Measurements from ENCODE around the gene DNPH1.

DNPH1 gene

DNA sequence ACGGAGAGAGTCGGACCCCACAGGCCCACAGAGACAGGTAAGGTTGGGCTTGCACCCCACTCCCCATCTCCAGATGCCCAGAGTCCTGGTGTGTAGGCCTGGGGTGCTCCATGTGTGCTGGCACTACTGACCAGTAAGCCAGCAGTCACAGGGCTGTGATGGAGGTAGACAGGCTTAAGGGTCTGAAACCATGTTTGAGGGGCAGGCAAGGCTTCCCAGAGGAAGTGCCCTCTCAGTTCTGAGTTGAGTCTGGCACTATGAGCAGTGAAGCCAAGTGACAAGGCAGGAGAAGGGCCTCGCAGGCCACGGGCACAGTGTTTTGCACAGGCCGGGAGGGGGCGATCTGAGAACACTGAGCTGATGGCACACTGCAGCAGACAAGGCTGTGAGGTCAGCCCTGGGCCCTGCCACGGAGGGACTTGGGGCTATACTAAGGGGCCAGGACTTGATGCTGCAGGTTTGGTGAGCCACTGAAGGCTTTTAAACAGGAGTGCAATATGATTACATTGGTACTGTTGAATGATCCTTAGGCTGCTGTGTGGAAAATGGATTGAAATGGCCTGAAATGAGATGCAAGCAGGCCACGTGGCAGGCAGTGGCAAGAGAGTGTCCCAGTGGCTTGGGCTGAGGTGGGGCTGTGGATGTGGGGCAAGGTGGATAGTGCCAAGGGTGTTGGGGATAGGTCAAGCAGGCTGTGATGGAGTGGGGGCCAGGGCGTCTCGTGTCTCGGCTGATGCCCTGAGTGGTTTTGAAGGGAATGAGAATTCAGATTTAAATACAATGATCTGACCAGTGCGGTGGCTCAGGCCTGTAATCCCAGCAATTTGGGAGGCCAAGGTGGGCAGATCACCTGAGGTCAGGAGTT lies 34.3 kb upstream of the DNPH1 start:
- peak; percentile 70 to 72 for DNase-seq

DNA sequence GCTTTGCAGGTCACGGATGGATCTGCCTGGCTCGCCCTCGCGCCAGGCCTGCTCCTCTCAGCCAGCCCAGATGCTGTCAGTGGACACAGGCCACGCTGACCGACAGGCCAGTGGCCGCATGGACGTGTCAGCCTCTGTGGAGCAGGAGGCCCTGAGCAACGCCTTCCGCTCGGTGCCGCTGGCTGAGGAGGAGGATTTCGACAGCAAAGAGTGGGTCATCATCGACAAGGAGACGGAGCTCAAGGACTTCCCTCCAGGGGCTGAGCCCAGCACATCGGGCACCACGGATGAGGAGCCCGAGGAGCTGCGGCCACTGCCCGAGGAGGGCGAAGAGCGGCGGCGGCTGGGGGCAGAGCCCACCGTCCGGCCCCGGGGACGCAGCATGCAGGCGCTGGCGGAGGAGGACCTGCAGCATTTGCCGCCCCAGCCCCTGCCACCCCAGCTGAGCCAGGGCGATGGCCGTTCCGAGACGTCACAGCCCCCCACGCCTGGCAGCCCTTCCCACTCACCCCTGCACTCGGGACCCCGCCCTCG lies 33.6 kb upstream of the DNPH1 start:
- no peak for DNase-seq

DNA sequence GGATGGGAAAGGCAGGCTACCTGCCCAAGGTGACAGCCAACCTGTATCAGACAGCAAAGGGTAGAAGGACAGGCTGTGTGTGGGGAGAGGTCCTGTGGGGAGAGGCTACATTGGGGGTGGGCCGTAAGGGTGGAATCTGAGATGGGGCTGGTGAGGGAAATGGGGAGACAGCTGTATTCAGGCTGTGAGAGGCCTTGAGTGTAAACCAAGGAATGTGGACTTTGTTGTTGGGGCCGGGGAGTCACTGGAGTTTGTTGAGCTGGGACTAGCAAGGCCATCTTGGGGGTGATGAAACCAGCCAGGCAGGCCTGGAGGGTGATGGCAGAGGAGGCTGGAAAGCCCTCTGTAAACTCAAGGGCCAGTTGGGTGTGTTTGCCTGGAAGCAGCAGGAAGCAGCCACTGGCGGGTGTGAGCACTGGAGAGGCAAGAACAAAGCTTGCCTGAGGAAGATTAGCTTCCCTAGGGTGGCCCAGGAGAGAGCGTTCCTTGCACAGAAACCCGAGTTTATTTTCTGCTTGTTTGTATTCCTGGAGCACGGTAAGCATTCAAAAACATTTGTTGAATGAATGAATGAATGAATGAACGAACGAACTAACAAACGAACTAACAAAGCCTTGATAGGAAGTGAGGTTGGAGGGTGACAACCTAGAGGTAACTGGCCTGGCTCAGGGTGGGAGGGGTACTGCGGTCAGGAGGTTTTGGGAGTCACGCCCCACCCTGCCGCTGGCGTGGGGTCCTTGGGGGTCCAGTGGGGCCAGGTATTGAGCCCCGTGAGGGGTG lies 32.9 kb upstream of the DNPH1 start:
- DNase-seq, result no peak

DNA sequence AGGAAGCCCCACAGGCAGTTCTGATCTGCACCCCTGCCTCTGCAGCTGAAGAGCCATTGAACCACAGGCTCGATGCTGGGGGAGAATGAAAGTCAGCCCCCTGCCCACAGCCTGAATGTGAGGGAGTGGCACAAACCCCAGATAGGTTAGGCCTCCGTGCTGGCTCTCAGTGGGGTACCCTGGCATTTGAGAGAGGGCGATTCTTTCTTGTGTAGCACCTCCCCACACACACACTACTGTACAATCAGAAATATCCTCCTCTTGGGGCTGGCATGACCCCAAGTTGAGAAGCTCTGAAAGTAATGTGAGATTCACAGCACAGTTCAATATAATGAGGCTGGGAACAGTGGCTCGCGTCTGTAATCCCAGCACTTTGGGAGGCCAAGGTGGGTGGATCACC lies 31.9 kb upstream of the DNPH1 start:
- DNase-seq, result no peak

DNA sequence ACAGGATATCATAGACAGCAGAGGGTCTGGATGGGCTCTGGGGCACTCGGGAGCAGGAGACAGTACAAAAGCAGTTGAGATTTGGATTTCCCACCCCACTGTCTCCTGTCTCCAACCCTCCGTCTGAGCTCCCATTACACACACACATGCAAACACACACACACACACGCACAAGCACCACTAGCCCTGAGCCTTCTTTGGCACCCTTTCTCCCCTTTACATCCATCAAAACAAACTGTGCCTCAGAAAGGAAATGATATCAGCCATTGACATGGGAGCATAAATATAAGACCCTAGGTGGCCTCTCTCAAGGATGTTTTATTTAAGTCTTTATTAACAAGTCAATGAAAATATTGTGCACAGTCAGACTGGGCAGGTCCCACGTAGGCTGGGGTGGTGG lies 31.5 kb upstream of the DNPH1 start:
- no peak for DNase-seq

DNA sequence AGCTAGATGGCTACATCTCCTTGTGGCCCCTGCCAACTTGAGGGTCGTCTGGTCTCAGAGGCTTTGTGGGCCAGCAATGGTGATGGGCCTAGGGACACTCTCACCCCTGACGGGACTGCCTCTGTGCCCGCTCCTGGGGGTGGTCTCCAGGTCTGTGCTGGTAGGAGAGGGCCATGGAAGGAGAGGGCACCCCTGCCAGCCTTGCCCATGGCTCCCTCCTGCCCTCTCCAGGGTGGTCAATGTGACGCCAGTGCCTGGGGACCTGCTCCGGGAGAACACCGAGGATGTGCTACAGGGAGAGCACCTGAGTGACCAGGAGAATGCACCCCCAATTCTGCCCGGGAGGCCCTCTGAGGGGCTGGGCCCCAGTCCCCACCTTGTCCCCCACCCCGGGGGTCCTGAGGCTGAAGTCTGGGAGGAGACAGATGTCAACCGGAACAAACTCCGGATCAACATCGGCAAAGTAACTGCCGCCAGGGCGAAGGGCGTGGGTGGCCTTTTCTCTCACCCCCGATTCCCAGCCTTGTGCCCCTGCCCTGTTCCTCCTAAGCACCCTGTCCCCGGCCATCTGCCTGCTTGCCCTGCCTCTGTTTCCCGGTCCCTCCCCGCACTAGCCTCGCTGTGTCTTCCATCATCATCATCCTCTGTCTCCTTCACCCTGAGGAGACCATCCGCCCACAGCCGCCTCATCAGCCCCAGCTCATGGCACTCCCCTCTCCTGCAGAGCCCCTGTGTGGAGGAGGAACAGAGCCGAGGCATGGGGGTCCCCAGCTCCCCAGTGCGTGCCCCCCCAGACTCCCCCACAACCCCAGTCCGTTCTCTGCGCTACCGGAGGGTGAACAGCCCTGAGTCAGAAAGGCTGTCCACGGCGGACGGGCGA lies 29.8 kb upstream of the DNPH1 start:
- DNase-seq, result no peak

DNA sequence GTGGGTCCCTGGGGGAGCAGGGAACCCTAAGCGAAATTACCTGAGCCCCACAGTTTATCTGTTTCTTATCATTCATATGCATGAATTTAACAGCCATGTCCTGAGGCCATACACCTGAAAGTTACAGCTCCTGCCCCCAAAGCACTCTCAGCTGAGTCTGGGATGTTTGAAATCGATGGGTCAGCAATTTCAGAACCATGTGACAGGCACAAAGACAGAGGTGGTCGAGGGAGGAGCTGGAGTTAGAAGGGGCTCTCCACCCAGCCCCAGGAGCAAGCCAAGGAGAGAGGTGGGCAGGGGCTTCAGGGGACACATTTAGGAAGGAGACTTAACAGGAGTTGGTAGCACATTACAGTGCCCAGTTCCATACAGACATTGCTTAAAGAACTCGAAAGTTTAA lies 28.9 kb upstream of the DNPH1 start:
- DNase-seq, result no peak

DNA sequence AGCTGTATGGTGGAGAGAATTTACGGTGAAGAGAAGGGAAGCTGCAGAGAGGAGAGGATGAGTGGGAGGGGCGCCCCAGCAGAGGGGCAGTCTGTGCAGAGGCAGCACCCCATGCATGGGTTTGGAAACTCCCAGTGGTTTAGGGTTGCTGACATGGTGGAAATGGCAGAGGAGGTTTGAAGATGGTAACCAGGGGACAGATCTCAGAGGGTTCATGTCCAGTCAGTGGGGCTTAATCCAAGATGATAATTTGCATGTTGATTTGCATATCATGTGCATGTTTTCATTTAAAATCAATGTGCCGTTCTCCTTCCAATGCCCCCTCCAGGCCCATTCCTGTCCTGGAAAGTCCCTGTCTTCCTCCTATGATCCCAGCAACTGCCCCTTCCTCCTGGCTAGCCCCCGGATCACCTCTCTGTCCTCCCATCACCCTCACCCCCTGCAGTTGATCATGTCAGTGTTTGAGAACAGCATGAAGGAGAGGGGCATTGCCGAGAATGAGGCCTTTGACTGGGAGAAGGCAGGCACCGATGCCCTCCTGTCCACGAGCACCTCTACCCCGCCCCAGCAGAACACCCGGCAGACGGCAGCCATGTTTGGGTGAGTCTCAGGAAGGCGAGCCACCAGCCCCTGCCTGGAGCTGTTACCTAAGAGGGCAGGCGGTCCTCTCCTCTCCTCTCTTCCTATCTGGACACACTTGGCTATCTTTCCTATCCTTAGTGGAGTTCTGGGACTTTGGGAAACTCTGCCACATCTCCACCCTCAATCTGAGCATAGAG lies 28.3 kb upstream of the DNPH1 start:
- DNase-seq, result no peak

DNA sequence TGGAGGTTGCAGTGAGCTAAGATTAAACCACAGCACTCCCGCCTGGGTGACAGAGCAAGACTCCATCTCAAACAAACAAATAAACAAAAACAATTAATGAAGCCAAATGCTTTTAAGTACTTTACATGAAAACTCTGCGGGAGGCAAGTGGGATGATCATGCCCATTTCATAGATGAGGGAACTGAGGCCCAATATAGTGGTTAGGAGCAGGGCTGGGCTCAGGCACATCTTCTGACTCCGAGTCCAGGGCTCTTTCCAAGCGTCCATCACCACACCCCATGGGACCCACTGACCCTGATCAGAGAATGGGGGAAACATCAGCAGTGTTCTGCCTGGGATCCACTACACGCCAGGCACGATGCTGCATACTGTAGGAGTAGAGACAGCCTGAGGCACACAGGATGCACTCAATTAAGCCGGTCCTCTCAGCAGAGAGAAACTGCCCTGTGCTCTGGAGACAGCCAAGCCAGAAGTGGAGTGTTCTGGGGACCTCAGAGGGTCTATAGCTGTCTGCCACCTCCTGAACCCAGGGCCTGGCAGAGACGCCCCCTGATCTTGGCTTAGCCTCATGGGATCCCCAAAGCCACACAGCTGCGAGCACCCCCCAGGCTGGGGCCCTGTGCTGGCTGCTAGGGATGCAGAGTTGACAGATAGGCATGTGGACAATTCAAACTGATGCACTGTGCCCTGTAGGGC lies 27.5 kb upstream of the DNPH1 start:
- DNase-seq, result no peak

DNA sequence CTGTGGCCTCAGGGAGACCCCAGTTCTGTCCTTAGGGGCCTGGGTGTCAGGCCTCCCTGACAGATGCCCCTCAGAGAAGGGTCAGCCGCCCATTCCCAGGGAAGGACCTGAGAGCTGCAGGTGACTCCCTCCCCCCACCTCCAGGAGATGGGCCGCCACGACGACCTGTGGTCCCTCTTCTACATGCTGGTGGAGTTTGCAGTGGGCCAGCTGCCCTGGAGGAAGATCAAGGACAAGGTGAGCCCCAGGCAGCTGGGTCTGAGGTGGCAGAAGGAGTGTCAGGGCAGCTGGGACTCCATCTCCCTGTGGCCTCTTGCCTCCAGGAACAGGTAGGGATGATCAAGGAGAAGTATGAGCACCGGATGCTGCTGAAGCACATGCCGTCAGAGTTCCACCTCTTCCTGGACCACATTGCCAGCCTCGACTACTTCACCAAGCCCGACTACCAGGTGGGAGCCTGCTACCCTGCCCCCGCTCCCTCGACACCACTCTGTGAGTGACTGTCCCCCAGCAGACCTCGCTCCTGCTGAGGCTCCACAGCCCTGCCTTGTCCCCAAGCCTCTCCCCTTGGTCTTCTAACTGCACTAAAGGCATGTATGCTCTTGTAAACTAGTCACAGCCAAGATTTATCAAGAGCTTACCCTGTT lies 26.2 kb upstream of the DNPH1 start:
- DNase-seq, result no peak

DNA sequence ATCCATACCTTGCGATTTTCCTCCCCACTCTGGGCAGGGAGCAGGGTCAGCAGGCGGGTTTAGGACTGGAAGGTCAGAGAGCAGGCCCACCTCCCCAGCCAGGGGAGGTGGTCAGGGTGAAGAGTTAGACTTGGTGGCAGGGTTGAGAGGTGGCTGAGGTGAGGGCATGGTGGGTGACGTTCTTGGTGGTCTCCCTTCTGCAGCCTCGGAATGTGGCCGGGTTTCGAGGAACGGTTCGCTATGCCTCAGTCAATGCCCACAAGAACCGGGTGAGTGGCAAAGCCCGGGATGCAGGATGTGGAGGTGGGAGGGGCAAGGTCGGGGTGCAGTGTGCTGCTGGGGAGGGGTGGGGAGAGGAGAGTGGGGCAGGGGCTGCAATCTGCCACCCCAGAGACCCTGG lies 25.6 kb upstream of the DNPH1 start:
- DNase-seq, result no peak

DNA sequence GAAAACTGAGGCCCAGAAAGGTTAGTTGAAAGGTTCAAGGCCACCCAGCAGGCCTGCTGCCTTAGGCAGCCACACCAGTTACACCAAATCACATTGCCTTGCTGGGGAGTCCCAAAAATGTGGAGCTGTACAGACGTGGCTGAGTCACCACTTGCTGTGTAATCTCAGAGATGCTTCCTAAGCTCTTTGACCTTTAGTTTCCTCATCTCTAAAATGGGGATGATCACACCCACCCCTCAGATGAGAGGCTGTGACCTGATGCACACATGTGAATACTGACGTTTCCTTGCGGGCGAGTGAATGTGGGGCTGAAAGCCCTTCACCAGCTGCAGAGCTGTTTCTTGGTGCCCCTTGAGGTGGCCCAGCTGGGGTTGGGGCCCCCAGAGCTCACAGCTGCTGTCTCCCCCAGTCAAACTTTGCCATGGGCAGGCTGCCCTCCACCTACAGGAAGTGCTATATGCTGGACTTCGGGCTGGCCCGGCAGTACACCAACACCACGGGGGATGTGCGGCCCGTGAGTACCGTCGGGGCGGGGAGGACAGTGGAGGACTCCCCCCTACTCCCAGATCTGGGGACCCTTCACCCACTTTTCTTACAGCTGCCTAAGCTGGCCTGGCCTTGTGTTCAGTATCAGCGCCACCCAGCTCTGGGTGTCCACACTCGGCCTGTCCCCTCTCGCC lies 25.0 kb upstream of the DNPH1 start:
- peak in 1 of 2 experiments; percentile 26 for DNase-seq

DNA sequence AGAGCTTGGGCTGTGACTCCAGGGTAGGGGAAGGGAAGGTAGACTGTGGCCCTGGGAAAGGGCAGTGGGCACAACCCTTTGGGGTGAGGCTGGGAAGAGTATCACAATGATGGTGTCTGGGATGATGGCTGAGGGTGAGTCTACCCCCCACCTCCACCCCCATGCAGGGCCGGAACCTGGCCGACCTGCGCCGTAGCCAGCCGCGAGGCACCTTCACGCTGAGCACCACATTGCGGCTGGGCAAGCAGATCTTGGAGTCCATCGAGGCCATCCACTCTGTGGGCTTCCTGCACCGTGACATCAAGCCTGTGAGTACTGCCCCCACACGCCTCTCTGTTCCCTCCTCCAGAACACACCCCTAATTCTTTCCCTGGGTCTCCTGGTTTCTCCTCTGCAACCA lies 24.1 kb upstream of the DNPH1 start:
- no peak for DNase-seq

DNA sequence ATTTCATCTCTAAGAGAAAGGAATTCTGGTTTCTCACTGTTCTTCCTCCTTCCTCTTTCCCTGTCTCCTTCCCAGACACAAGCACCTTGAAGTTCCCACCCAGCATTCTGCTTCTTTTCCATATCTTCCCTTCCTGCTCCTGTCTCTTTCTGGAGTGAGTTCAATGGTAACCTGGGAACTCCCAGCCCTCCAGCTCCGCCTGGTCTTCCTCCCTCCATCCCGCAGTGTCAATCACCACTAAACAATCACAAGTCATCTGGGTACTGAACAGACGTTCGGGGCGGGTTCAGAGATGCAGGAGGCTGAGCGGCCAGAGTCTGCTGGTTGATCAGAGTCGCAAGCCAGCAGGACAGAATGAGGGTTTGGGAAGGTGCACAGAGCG lies 21.7 kb upstream of the DNPH1 start:
- no peak for DNase-seq

DNA sequence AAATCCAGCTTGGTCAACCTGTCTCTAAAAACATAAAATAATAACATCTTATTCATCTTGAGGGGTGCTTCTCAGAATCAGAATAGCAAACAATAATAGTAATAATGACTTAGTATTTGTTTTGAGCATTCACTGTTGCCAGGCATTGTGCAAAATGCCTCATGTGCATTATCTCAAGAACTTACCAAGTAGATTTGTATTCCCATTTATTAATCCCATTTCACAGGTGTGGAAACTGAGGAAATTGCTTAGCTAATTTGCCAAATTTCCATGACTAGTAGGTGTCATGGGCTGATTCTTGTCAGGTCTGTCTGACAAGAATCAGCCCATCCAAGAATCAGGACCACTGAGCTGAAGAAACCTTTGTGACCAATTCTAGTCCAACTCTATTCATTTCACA lies 19.5 kb upstream of the DNPH1 start:
- DNase-seq, result no peak

DNA sequence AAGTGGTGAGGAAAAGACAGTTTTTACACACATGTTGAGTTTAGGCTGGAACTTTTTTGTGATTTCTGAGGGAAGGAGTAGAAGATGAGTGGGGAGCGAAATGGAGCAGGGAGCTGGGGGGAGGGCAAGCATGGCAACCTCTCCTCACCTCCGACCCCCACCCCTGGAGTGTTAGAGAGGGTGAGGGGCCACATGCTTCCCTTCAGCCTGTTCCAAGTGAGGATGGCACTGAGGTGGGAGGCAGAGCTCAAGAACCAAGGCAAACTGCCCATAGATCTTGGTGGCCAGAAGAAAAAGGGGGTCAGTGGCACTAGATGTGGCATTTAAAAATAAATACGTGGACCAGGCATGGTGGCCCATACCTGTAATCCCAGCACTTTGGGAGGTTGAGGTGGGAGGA lies 18.8 kb upstream of the DNPH1 start:
- no peak for DNase-seq

DNA sequence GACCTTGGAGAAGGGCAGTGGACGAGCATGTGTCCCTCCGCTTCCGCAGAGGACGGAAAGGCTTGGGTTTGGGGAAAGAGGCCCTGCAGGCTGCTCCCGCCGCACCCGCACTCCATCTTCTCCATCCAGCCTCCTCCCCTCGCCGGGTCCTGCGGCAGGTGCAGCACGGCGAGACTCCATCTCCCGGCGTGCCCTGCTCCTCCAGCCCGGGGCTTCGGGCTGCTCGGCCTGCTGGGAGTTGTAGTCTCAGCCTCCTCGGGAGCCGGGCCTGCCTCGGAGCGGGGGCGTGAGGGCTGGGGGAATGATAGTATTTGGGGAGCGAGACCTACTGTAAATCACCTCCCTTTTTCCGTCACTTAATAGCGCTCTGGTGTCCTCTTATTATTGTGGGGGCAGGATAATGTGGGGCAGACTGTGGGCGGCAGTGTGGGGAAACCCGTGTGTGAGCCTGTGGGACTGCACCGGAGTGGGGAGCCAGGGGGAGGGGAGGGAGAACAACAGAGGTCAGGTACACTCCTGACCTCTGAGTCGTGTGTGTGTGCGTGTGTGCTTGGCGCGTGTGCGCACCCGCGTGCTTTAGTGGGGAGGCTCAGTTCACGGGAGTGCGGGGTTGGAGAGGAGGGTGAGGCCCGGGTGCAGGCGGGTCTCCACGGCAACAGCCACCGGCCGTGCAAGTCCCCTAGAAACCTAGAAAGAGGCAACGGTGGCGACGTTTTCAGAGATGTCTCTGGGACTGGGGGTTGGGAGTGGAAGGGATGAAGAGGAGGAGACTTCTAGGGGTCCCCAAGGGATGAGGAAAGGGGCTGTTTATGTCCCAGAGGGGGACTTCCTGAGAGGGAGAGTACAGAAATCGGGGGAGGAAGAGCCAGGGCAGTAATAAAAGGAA lies 18.1 kb upstream of the DNPH1 start:
- DNase-seq, result peak; percentile 81 to 83

DNA sequence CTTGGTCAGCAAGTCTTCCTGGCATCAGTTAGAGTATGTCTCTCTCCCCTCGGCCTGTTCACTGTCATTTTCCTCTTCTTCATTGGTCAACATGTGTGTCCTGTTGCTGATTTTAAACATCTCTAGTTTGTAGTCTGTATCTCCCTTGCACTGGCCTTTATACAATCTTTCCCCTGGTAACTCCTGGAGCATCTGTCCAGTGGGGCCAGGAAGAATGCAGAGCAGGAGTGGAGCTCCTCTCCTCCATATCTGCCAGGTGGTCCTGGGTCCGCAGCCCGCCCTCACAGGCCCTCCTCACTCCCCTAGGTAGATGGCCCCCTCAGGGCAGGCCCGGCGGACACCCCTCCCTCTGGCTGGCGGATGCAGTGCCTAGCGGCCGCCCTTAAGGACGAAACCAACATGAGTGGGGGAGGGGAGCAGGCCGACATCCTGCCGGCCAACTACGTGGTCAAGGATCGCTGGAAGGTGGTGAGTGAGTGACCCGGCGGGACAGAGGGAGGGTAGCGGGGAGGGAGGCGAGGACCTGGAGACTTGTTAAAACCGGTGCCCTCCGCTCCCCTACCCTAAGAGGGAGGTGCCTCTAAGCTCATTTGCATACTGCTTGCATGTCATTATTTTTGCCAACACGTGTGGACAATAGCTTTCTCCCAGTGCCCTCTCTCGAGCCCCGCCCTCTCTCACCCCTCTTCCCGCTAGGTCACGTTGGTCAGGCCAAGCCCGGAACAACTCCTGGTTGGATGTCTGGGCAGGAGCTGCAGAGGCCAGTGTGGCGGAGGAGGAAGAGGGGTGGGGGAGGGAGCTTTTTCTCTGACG lies 17.2 kb upstream of the DNPH1 start:
- no peak for DNase-seq

All from stimulated activated CD4-positive, alpha-beta T cell treated with anti-CD3 and anti-CD28 coated beads, Interleukin-4, amount 100 ng/mL, for 4 hours (primary cell).